Heart right ventricle (tissue), 16 donors: ENCODE results near the gene ALDH9A1. TPM values are rescaled to one million over a fixed set of nuclear protein-coding genes. Genes with fewer than 3 reads are reported as not detected.
"Not testable (repeated sequence)": the region's sequence is repeated elsewhere in the genome, so short reads cannot be mapped to it uniquely, and the experiment has no call there.

Experiments used
- ATAC-seq, 8 donors: fragments of 200-7000 bp; cut with Tn5 transposase; one replicate each; pipeline ENCODE4 v1.9.1; 2020; ENCODE audit warnings: mild to moderate bottlenecking in 8 of 8, moderate library complexity in 8 of 8, moderate number of reproducible peaks in 1 of 8
- DNase-seq, 2 donors: peaks; one replicate each; pipeline ENCODE4 v3.0.0-alpha.2; 2020
- H3K27ac ChIP-seq, 10 donors: fragments of 200-600 bp; sonication (generic) in 2 of 10; one replicate each; pipeline versions ENCODE4 v1.5.0 to v1.8.0; 2020 to 2022; ENCODE audit warnings: mild to moderate bottlenecking in 3 of 10
- H3K27me3 ChIP-seq, 7 donors: fragments of 200-600 bp; one replicate each; pipeline ENCODE4 v1.8.0; 2021 to 2022; ENCODE audit warnings: mild to moderate bottlenecking in 2 of 7
- H3K36me3 ChIP-seq, 9 donors: fragments of 200-600 bp; sonication (generic) in 1 of 9; one replicate each; pipeline versions ENCODE4 v1.5.0 to v1.8.0; 2020 to 2022; ENCODE audit warnings: mild to moderate bottlenecking in 2 of 9
- H3K4me1 ChIP-seq, 9 donors: fragments of 200-600 bp; sonication (generic) in 1 of 9; one replicate each; pipeline versions ENCODE4 v1.5.0 to v1.8.0; 2020 to 2022; ENCODE audit warnings: mild to moderate bottlenecking in 4 of 9
- H3K4me3 ChIP-seq, 10 donors: fragments of 200-600 bp; sonication (generic) in 2 of 10; one replicate each; pipeline versions ENCODE4 v1.5.0 to v1.8.0; 2020 to 2022; ENCODE audit warnings: mild to moderate bottlenecking in 7 of 10, moderate library complexity in 2 of 10
- H3K9me3 ChIP-seq, 11 donors: fragments of 200-600 bp in 10 of 11; sonication (generic) in 2 of 11; one replicate each; pipeline versions ENCODE4 v1.5.0 to v1.8.0; 2013 to 2022; ENCODE audit warnings: mild to moderate bottlenecking in 2 of 11, control low read depth in 1 of 11, moderate library complexity in 1 of 11
- WGBS, 2 donors: extraction: QIAGEN DNeasy Blood & Tissue Kit; methylation state at CpG; one replicate each; pipeline ENCODE4 v1.1.7; 2013; ENCODE audit warnings: inconsistent platforms in 1 of 2; 5-methylcytosine and 5-hydroxymethylcytosine counted together
- intact Hi-C, 10 donors: fragments of 100-400 bp; cut with DNase I; formaldehyde crosslinking; loops; one replicate each; pipeline versions ENCODE4 v1.11.1 to v1.14.2; 2022
- polyA plus RNA-seq, 2 donors: library from polyadenylated mRNA; stranded (reverse); fragments of 200-250 nt; gene quantifications; one replicate each; pipeline ENCODE4 v1.2.3, GENCODE V29; 2013
- total RNA-seq, 10 donors: library from RNA; stranded (reverse); fragmentation: NEBNext Ultra II Directional in 3 of 10; extraction: Animal tissue kit (Norgen Biotek cat#: 25700) in 3 of 10; gene quantifications; one replicate each; pipeline versions ENCODE4 v1.2.1 to v1.2.4, GENCODE V29; 2021 to 2023
- TF ChIP-seq, protein P1 (sequence below), 9 donors: fragments of 200-600 bp; sonication (generic) in 2 of 9; IDR thresholded peaks; one replicate each; pipeline versions ENCODE4 v1.5.0 to v1.8.0; 2021 to 2022; ENCODE audit warnings: antibody characterized with exemption in 9 of 9, mild to moderate bottlenecking in 5 of 9, moderate library complexity in 1 of 9
- donor health status: Arrhythmogenic right ventricular cardiomyopathy.
- donor health status: ischemic (EF 13 %, LVEDD 7.1; RV severe dilation, severe dysfunction).
- donor health status: healthy with polysubstance abuse.
- donor health status: DM: no; HTN: yes; CAD: no.
- donor health status: DM: no; HTN: no; CAD: no.
- donor health status: ischemic (EF 25% LVEDD 6.9; RV normal size, moderate dysfunction).
- donor health status: ischemic (EF 25% LVEDD 5.7; RV mildly dilated, moderate dysfunction).
- donor health status: healthy.
- donor health status: DM: yes; HTN: yes; CAD: no.
- donor health status: Ischemic cardiomyopathy.
- donor health status: ischemic (EF 35%, LVEDD 5.7; RV mildly dilated, moderate dysfunction).
- donor health status: nonischemic (EF 11% LVEDD 7.7; RV severe dilation, severe dysfunction).
- donor health status: DM: yes; HTN: yes; CAD: no.
- donor health status: PGD.
- donor health status: ischemic (EF 29% LVEDD 5.4; RV normal size, mild dysfunction).
- donor health status: nonischemic (EF 23%, LVEDD 6.1; RV moderate dilation, normal function).

Gene ALDH9A1
- total and polyA plus RNA-seq, 12 donors: 13.8 to 75.3 (median 63.6) TPM

GRCh38 chr1:165639821-165640623 is 58.3 kb downstream of the ALDH9A1 start:
- no peaks in the 10 kb centered on the region for H3K27me3 ChIP-seq
- no peak overlapping the region for H3K4me3 ChIP-seq
- TF ChIP-seq, protein P1, sequence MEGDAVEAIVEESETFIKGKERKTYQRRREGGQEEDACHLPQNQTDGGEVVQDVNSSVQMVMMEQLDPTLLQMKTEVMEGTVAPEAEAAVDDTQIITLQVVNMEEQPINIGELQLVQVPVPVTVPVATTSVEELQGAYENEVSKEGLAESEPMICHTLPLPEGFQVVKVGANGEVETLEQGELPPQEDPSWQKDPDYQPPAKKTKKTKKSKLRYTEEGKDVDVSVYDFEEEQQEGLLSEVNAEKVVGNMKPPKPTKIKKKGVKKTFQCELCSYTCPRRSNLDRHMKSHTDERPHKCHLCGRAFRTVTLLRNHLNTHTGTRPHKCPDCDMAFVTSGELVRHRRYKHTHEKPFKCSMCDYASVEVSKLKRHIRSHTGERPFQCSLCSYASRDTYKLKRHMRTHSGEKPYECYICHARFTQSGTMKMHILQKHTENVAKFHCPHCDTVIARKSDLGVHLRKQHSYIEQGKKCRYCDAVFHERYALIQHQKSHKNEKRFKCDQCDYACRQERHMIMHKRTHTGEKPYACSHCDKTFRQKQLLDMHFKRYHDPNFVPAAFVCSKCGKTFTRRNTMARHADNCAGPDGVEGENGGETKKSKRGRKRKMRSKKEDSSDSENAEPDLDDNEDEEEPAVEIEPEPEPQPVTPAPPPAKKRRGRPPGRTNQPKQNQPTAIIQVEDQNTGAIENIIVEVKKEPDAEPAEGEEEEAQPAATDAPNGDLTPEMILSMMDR (IDR thresholded peaks at IDR 0.05): no peak
- peaks cover 0 to 60% (median 0%) of the 10 kb centered on the region in 9 donors for H3K36me3 ChIP-seq
- DNase-seq: no peak
- 96 to 97% methylated on average over 1 of the region's 1 CpG for WGBS, 2 donors
- no peaks in the 10 kb centered on the region for H3K9me3 ChIP-seq
- no peak for ATAC-seq
- intact Hi-C loops: loop anchor here in 1 of 10 donors (10.0 kb wide), 1 partner anchor 125 kb away; the partner anchor contains the start of gene TMCO1
- peak overlapping the region in 1 of 10 donors; percentile 80 for H3K27ac ChIP-seq
- H3K4me1 ChIP-seq: peaks cover 4 to 98% (median 77%) of the 10 kb centered on the region in 9 donors

DNA sequence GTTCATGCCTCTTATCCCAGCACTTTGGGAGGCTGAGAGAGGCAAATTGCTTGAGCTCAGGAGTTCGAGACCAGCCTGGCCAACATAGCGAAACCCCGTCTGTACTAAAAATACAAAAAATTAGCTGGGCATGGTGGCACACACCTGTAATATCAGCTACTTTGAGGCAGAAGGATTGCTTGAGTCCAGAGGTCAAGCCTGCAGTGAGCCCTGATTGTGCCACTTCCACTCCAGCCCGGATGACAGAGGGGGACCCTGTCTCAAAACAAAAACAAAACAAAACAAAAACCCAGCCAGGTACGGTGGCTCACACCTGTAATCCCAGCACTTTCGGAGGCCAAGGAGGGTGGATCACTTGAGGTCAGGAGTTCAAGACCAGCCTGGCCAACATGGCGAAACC is 60.2 kb downstream of the ALDH9A1 start:
- peak overlapping the region in 9 of 10 donors; percentile 20 to 80 (median 57) for H3K27ac ChIP-seq
- 79 to 82% methylated on average over 7 of the region's 7 CpGs for WGBS, 2 donors
- H3K36me3 ChIP-seq: peaks cover 0 to 57% (median 0%) of the 10 kb centered on the region in 9 donors
- H3K4me1 ChIP-seq: peaks cover 4 to 99% (median 89%) of the 10 kb centered on the region in 9 donors
- not testable (repeated sequence) for H3K9me3 ChIP-seq, H3K27me3 ChIP-seq, DNase-seq, H3K4me3 ChIP-seq, ATAC-seq
- intact Hi-C loops: loop anchor here in 1 of 10 donors (10.0 kb wide), 1 partner anchor 127 kb away; the partner anchor contains the start of gene TMCO1

DNA sequence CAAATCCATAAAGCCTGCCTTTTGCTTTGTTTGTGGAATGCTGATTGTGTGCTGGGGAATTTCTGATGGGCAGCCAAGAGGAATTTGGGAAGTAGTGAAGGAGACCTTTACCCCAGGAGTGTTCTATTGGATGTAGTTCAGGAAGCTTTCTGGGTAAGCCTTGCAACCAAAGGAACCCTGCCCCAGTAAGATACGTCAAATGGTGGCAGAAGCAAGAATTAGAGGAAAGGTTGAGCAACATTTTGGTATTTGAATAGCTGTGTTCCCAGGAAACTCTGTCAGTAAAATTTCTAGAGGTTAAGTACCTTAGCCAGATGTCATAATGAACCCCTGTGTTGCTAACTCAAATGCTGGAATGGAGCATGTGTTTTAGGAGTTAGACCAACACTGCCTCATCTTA is 60.9 kb downstream of the ALDH9A1 start:
- no peaks in the 10 kb centered on the region for H3K9me3 ChIP-seq
- peaks cover 0 to 57% (median 0%) of the 10 kb centered on the region in 9 donors for H3K36me3 ChIP-seq
- peaks cover 4 to 98% (median 90%) of the 10 kb centered on the region in 9 donors for H3K4me1 ChIP-seq

DNA sequence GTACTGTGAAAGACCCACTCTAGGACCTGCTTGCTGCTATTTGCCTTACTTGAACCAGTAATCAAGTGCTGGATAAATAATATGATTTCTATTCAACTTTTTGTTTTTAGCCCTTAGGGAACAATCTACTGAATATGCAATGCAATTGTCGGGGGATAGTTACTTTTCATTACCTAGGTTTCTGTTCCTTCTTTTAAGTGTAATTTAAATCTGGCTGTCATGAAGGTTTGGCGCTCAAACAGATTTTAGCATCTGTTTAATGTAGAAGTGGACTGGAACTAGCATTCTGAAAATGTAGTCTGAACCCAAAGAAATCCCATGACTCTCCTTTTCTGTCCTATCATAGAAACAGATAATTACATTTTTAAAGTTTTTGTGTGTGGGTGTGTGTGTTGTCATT is 62.5 kb downstream of the ALDH9A1 start:
- DNase-seq (no peak), ATAC-seq (no peak)
- Histone ChIP-seq H3K36me3 (peaks cover 0 to 52% (median 0%) of the 10 kb centered on the region in 9 donors), H3K27me3 (no peaks in the 10 kb centered on the region), H3K4me1 (peaks cover 4 to 86% (median 74%) of the 10 kb centered on the region in 9 donors), H3K4me3 (no peak overlapping the region), H3K9me3 (no peaks in the 10 kb centered on the region), H3K27ac (peak overlapping the region in 2 of 10 donors; percentile 9 to 80)
- 42 to 45% methylated on average over 2 of the region's 2 CpGs for WGBS, 2 donors
- intact Hi-C loops: loop anchor here in 1 of 10 donors (10.0 kb wide), 1 partner anchor 129 kb away; the partner anchor contains the start of gene TMCO1
- TF ChIP-seq, protein P1 (IDR thresholded peaks at IDR 0.05): no peak

More for the DNA sequence above, 60.9 kb downstream of the ALDH9A1 start:
- peak overlapping the region in 9 of 10 donors; percentile 28 to 80 (median 57) for H3K27ac ChIP-seq
- no peak for DNase-seq
- ATAC-seq: peak in 7 of 8 donors; percentile 21 to 83 (median 34)
- intact Hi-C loops: loop anchor here in 1 of 10 donors (10.0 kb wide), 1 partner anchor 127 kb away; the partner anchor contains the start of gene TMCO1
- 25 to 27% methylated on average over 1 of the region's 1 CpG for WGBS, 2 donors
- H3K27me3 ChIP-seq: no peaks in the 10 kb centered on the region
- TF ChIP-seq, protein P1 (IDR thresholded peaks at IDR 0.05): no peak
- no peak overlapping the region for H3K4me3 ChIP-seq
